ENCODE measurements around the gene SLC12A5.
"Not testable (repeated sequence)": the region's sequence is repeated elsewhere in the genome, so short reads cannot be mapped to it uniquely, and the experiment has no call there.

Gene SLC12A5

DNA sequence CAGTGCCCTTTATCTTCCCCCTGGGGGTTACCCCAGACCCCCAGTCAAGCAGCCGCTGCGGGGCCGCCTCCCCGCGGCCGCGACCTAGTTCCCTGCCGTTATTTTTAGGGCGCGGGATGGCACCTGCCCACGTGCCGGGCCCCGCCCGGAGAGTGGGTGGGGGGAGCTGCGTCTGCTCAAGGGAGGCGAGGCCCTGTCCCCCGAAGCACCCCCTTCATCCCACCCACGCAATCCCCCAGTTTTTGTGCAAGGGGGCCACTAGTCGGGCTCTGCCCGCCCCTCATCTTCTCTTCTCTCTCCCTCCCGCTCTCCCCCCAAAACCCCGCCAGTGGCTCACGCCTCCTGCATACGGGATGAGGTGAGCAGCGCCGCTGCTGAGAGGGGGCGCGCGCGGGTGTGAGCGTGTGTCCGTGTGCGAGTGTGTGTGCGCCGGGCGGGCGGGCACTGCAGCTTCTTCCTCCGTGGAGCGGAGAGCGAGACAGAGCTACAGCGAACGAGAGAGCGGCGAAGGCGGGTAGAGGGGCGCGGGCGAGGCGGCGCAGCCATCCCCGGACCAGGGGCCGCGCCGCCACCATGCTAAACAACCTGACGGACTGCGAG is at the start of gene SLC12A5:
SLC12A5 (plus strand) TSS at position 444 of the 600 bp plus-strand sequence; CDS start at position 574, 130 bp downstream.
- H3K4me1 ChIP-seq (ENCODE audit: control insufficient read depth in 1 of 2, insufficient read depth in 2 of 2, low read length in 2 of 2), result no peaks in the 10 kb centered on the region
- peaks cover 31 to 50% of the 10 kb centered on the region in 2 donors for H3K27me3 ChIP-seq (ENCODE audit: control insufficient read depth in 1 of 2, insufficient read depth in 2 of 2, low read length in 2 of 2)
- H3K9ac ChIP-seq (ENCODE audit: low read depth in 1 of 2, low read length in 2 of 2), result no peak within 1 kb of the TSS
- H3K9me3 ChIP-seq (ENCODE audit: control insufficient read depth in 1 of 2, low read length in 2 of 2), result no peaks in the 10 kb centered on the region
- no peak within 1 kb of the TSS for H3K4me3 ChIP-seq (ENCODE audit: low read depth in 1 of 2, low read length in 2 of 2)
- H3K27ac ChIP-seq (ENCODE audit: low read depth, low read length), result no peak within 1 kb of the TSS
- no peaks in the 10 kb centered on the region for H3K36me3 ChIP-seq (ENCODE audit: control insufficient read depth in 1 of 2, insufficient read depth in 2 of 2, low read length in 2 of 2)

GRCh38 chr20:45981261-45981660 is 47.8 kb upstream of the SLC12A5 start:
- H3K27ac ChIP-seq (ENCODE audit: low read depth, low read length), result no peak overlapping the region
- no peaks in the 10 kb centered on the region for H3K9me3 ChIP-seq (ENCODE audit: control insufficient read depth in 1 of 2, low read length in 2 of 2)
- H3K27me3 ChIP-seq (ENCODE audit: control insufficient read depth in 1 of 2, insufficient read depth in 2 of 2, low read length in 2 of 2), result peaks cover 0 to 4% of the 10 kb centered on the region in 2 donors
- no peak overlapping the region for H3K4me3 ChIP-seq (ENCODE audit: low read depth in 1 of 2, low read length in 2 of 2)
- H3K36me3 ChIP-seq (ENCODE audit: control insufficient read depth in 1 of 2, insufficient read depth in 2 of 2, low read length in 2 of 2), result no peaks in the 10 kb centered on the region
- no peak overlapping the region for H3K9ac ChIP-seq (ENCODE audit: low read depth in 1 of 2, low read length in 2 of 2)
- H3K4me1 ChIP-seq (ENCODE audit: control insufficient read depth in 1 of 2, insufficient read depth in 2 of 2, low read length in 2 of 2), result no peaks in the 10 kb centered on the region

GRCh38 chr20:45983279-45983743 is 45.7 kb upstream of the SLC12A5 start:
- Histone ChIP-seq H3K27me3 (ENCODE audit: control insufficient read depth in 1 of 2, insufficient read depth in 2 of 2, low read length in 2 of 2) (peaks cover 0 to 4% of the 10 kb centered on the region in 2 donors), H3K4me3 (ENCODE audit: low read depth in 1 of 2, low read length in 2 of 2) (no peak overlapping the region), H3K9ac (ENCODE audit: low read depth in 1 of 2, low read length in 2 of 2) (no peak overlapping the region), H3K4me1 (ENCODE audit: control insufficient read depth in 1 of 2, insufficient read depth in 2 of 2, low read length in 2 of 2) (no peaks in the 10 kb centered on the region), H3K27ac (ENCODE audit: low read depth, low read length) (no peak overlapping the region), H3K9me3 (ENCODE audit: control insufficient read depth in 1 of 2, low read length in 2 of 2) (no peaks in the 10 kb centered on the region), H3K36me3 (ENCODE audit: control insufficient read depth in 1 of 2, insufficient read depth in 2 of 2, low read length in 2 of 2) (no peaks in the 10 kb centered on the region)

- Histone ChIP-seq H3K27me3 (ENCODE audit: control insufficient read depth in 1 of 2, insufficient read depth in 2 of 2, low read length in 2 of 2) (peaks cover 0 to 4% of the 10 kb centered on the region in 2 donors), H3K36me3 (ENCODE audit: control insufficient read depth in 1 of 2, insufficient read depth in 2 of 2, low read length in 2 of 2) (no peaks in the 10 kb centered on the region)
These were observed 43.4 kb upstream of the SLC12A5 start for GRCh38 chr20:45985573-45985972.

DNA sequence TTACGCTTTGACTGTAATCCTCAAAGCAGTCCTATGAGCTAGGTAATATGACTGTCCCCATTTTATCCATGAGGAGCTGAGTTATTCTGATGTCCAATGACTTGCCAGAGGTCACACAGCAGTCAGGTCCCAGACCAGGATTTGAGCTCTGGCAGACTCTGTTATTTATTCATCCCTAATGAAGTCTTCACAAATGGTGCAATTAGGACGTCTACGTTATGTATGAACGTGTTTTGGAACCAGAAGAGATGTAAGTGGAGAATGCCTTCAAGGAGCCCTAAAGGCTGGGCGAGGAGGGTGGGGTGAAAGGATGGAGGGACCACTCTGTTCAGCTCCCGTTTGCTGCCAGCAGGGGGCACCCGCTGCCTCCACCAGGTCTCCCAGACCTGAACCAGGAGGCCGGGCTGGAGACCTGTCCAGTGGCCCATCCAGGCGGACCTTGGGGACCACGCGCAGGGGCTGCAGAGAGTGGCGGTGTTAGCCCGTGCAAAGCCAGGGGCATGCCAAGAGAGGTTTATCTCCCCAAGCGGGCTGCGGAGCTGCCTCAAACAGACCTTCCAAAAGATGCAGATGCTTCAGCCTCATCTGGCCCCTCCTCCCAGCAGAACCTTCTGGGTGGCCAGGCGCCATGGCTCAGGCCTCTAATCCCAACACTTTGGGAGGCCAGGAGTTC is 41.8 kb upstream of the SLC12A5 start:
- H3K4me3 ChIP-seq (ENCODE audit: low read depth in 1 of 2, low read length in 2 of 2), result no peak overlapping the region
- no peaks in the 10 kb centered on the region for H3K4me1 ChIP-seq (ENCODE audit: control insufficient read depth in 1 of 2, insufficient read depth in 2 of 2, low read length in 2 of 2)
- H3K36me3 ChIP-seq (ENCODE audit: control insufficient read depth in 1 of 2, insufficient read depth in 2 of 2, low read length in 2 of 2), result no peaks in the 10 kb centered on the region
- peaks cover 0 to 4% of the 10 kb centered on the region in 2 donors for H3K27me3 ChIP-seq (ENCODE audit: control insufficient read depth in 1 of 2, insufficient read depth in 2 of 2, low read length in 2 of 2)
- H3K27ac ChIP-seq (ENCODE audit: low read depth, low read length), result no peak overlapping the region
- no peak overlapping the region for H3K9ac ChIP-seq (ENCODE audit: low read depth in 1 of 2, low read length in 2 of 2)
- no peaks in the 10 kb centered on the region for H3K9me3 ChIP-seq (ENCODE audit: control insufficient read depth in 1 of 2, low read length in 2 of 2)

More at GRCh38 chr20:45985573-45985972, 43.4 kb upstream of the SLC12A5 start:
- Histone ChIP-seq H3K4me1 (ENCODE audit: control insufficient read depth in 1 of 2, insufficient read depth in 2 of 2, low read length in 2 of 2) (no peaks in the 10 kb centered on the region), H3K4me3 (ENCODE audit: low read depth in 1 of 2, low read length in 2 of 2) (no peak overlapping the region), H3K9ac (ENCODE audit: low read depth in 1 of 2, low read length in 2 of 2) (no peak overlapping the region), H3K9me3 (ENCODE audit: control insufficient read depth in 1 of 2, low read length in 2 of 2) (no peaks in the 10 kb centered on the region), H3K27ac (ENCODE audit: low read depth, low read length) (no peak overlapping the region)

DNA sequence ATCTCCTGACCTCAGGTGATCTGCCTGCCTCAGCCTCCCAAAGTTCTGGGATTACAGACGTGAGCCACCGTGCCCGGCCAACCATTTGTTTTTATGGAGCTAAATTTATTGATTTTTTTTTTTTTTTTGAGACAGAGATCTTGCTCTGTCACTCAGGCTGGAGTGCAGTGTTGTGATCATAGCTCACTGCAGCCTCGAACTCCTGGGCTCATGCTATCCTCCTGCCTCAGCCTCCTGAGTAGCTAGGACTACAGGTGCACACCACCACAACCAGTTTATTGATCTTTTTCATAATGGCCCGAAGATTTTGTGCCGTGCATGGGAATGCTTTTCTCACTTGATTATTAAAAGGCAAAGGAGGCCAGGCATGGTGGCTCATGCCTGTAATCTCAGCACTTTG is 40.2 kb upstream of the SLC12A5 start:
- H3K27ac ChIP-seq (ENCODE audit: low read depth, low read length); H3K9me3 ChIP-seq (ENCODE audit: control insufficient read depth in 1 of 2, low read length in 2 of 2); H3K36me3 ChIP-seq (ENCODE audit: control insufficient read depth in 1 of 2, insufficient read depth in 2 of 2, low read length in 2 of 2); H3K4me1 ChIP-seq (ENCODE audit: control insufficient read depth in 1 of 2, insufficient read depth in 2 of 2, low read length in 2 of 2); H3K4me3 ChIP-seq (ENCODE audit: low read depth in 1 of 2, low read length in 2 of 2); H3K9ac ChIP-seq (ENCODE audit: low read depth in 1 of 2, low read length in 2 of 2); H3K27me3 ChIP-seq (ENCODE audit: control insufficient read depth in 1 of 2, insufficient read depth in 2 of 2, low read length in 2 of 2): not testable (repeated sequence)

GRCh38 chr20:45991616-45992015 is 37.4 kb upstream of the SLC12A5 start:
- no peaks in the 10 kb centered on the region for H3K9me3 ChIP-seq (ENCODE audit: control insufficient read depth in 1 of 2, low read length in 2 of 2)
- H3K4me3 ChIP-seq (ENCODE audit: low read depth in 1 of 2, low read length in 2 of 2), result no peak overlapping the region
- H3K9ac ChIP-seq (ENCODE audit: low read depth in 1 of 2, low read length in 2 of 2), result no peak overlapping the region
- no peaks in the 10 kb centered on the region for H3K27me3 ChIP-seq (ENCODE audit: control insufficient read depth in 1 of 2, insufficient read depth in 2 of 2, low read length in 2 of 2)
- no peaks in the 10 kb centered on the region for H3K36me3 ChIP-seq (ENCODE audit: control insufficient read depth in 1 of 2, insufficient read depth in 2 of 2, low read length in 2 of 2)
- no peaks in the 10 kb centered on the region for H3K4me1 ChIP-seq (ENCODE audit: control insufficient read depth in 1 of 2, insufficient read depth in 2 of 2, low read length in 2 of 2)
- H3K27ac ChIP-seq (ENCODE audit: low read depth, low read length), result no peak overlapping the region

DNA sequence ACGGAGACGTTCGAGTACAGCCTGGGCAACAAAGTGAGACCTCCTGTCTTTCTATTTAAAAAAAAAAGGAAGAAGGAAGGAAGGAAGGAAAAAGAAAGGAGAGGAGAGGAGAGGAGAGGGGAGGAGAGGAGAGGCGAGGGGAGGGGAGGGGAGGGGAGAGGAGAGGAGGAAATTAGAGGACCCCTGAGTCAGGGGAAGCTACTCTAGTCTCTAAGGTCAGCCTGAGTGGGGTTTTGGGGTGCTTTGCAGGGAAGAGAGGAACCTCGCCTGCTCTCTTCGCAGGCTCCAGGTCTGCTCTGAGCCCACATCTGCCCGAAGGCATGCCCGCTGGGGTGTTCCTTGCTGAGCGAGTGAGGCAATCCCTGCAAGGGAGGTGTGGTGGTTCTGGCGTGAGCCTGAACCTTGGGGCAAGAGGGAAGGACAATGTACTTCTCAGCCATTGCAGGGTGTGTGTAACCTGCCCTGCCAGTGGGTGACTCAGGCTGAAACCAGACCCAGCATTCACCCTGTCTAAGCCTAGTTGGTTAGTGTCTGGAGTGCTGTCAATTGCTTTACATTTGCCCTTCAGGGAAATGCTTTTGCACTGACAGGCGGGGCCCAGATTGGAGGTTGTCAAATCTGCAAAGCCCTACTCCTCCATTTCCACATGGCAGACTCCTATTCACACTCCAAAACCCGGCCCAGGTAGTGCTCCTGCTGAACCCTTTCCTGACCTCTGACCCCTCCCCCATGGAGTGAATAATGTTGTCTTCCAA is 35.6 kb upstream of the SLC12A5 start:
- Histone ChIP-seq H3K36me3 (ENCODE audit: control insufficient read depth in 1 of 2, insufficient read depth in 2 of 2, low read length in 2 of 2) (no peaks in the 10 kb centered on the region), H3K27me3 (ENCODE audit: control insufficient read depth in 1 of 2, insufficient read depth in 2 of 2, low read length in 2 of 2) (no peaks in the 10 kb centered on the region), H3K9ac (ENCODE audit: low read depth in 1 of 2, low read length in 2 of 2) (no peak overlapping the region), H3K4me3 (ENCODE audit: low read depth in 1 of 2, low read length in 2 of 2) (no peak overlapping the region), H3K9me3 (ENCODE audit: control insufficient read depth in 1 of 2, low read length in 2 of 2) (no peaks in the 10 kb centered on the region), H3K4me1 (ENCODE audit: control insufficient read depth in 1 of 2, insufficient read depth in 2 of 2, low read length in 2 of 2) (no peaks in the 10 kb centered on the region), H3K27ac (ENCODE audit: low read depth, low read length) (no peak overlapping the region)

DNA sequence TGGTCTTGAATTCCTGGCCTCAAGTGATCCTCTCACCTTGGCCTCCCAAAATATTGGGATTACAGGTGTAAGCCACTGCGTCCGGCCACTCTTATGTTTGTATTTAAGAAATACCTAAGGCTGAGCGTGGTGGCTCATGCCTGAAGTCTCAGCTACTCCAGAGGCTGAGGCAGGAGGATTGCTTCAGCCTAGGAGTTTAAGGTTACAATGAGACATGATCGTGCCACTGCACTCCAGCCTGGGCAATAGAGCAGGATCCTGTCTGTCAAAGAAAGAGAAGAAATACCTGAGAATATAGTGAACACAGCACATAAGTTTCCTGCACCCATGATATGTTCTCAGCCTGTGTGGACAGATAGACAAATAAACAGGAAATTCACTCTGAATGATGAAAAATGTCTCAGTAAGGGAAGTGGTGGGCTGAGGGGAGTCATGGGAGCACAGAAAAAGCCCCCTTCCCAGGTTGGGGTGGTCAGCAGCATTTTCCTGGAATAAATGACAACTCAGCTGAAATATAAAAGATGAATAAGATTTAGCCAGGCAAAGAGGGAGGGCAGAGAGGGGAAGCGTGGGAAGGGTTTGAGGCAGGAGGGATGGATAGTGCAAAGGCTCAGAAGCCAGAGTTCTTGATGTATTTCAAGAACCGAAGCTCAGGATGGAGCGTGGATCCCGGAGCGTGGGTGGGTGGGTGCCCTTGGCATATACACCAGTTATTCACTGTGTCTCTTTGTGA is 34.1 kb upstream of the SLC12A5 start:
- Histone ChIP-seq H3K4me1 (ENCODE audit: control insufficient read depth in 1 of 2, insufficient read depth in 2 of 2, low read length in 2 of 2) (no peaks in the 10 kb centered on the region), H3K27ac (ENCODE audit: low read depth, low read length) (no peak overlapping the region), H3K27me3 (ENCODE audit: control insufficient read depth in 1 of 2, insufficient read depth in 2 of 2, low read length in 2 of 2) (no peaks in the 10 kb centered on the region), H3K36me3 (ENCODE audit: control insufficient read depth in 1 of 2, insufficient read depth in 2 of 2, low read length in 2 of 2) (no peaks in the 10 kb centered on the region), H3K4me3 (ENCODE audit: low read depth in 1 of 2, low read length in 2 of 2) (no peak overlapping the region), H3K9ac (ENCODE audit: low read depth in 1 of 2, low read length in 2 of 2) (no peak overlapping the region), H3K9me3 (ENCODE audit: control insufficient read depth in 1 of 2, low read length in 2 of 2) (no peaks in the 10 kb centered on the region)

Data from duodenal mucosa (tissue), 2 donors.